Cortex of kidney (tissue), 1 donor: ENCODE data around the gene NOM1.
"Not testable (repeated sequence)": the region's sequence is repeated elsewhere in the genome, so short reads cannot be mapped to it uniquely, and the experiment has no call there.

Experiments
- DNase-seq: peaks from one replicate; lab custom pipeline; 2025; lab: John Stamatoyannopoulos, UW

The NOM1 gene, protein sequence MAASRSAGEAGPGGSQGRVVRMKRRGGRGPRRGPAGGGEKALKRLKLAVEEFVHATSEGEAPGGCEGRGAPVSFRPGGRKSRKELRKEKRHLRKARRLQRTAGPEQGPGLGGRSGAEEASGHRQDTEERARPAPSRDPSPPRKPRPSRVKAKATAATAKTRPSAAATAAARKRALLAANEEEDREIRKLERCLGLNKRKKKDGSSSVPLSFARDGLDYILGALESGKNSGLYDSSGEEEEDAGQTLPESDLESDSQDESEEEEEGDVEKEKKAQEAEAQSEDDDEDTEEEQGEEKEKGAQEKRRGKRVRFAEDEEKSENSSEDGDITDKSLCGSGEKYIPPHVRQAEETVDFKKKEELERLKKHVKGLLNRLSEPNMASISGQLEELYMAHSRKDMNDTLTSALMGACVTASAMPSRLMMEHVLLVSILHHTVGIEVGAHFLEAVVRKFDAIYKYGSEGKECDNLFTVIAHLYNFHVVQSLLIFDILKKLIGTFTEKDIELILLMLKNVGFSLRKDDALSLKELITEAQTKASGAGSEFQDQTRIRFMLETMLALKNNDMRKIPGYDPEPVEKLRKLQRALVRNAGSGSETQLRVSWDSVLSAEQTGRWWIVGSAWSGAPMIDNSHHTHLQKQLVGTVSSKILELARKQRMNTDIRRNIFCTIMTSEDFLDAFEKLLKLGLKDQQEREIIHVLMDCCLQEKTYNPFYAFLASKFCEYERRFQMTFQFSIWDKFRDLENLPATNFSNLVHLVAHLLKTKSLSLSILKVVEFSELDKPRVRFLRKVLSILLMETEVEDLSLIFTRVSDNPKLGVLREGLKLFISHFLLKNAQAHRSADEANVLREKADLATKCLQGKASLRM

DNA sequence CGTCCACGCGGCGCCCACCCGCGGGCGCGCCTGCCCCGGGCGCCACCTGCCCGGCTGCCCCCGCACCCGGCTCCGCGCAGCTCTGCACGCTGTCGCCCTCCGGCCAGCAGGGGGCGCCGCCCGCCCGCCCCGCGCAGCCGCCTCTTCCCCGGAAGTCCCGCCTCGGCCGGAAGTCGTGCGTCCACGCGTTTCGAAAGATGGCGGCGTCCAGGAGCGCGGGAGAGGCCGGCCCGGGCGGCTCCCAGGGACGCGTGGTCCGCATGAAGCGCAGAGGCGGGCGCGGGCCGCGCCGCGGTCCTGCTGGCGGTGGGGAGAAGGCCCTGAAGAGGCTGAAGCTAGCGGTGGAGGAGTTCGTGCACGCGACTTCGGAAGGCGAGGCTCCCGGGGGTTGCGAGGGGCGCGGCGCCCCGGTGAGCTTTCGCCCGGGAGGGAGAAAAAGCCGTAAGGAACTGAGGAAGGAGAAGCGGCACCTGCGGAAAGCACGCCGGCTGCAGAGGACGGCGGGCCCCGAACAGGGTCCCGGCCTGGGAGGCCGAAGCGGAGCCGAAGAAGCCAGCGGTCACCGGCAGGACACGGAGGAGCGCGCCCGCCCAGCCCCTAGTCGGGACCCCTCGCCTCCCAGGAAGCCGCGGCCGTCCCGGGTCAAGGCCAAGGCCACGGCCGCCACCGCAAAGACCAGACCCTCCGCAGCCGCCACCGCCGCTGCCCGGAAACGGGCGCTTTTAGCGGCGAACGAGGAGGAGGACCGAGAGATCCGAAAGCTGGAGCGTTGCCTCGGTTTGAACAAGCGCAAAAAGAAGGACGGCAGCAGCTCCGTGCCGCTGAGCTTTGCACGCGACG, at the start of gene NOM1:
TSS of gene NOM1 (plus strand) at position 172 of the 840 bp plus-strand sequence. CDS start at position 198, 26 bp downstream.
- DNase-seq = no peak

DNA sequence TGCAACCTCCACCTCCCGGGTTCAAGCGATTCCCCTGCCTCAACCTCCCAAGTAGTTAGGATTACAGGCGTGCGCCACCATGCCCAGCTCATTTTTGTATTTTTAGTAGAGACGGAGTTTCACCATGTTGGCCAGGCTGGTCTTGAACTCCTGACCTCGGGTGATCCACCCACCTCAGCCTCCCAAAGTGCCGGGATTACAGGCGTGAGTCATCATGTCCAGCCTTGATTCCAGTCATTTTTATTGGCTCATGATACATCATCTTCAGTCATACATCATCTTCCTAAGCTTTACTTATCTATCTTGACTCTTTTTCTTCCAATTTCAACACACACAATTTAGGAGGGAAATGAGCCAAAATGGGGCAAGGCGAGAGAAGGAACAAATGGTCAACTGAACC, 49.4 kb upstream of the NOM1 start:
- not testable (repeated sequence) for DNase-seq

DNA sequence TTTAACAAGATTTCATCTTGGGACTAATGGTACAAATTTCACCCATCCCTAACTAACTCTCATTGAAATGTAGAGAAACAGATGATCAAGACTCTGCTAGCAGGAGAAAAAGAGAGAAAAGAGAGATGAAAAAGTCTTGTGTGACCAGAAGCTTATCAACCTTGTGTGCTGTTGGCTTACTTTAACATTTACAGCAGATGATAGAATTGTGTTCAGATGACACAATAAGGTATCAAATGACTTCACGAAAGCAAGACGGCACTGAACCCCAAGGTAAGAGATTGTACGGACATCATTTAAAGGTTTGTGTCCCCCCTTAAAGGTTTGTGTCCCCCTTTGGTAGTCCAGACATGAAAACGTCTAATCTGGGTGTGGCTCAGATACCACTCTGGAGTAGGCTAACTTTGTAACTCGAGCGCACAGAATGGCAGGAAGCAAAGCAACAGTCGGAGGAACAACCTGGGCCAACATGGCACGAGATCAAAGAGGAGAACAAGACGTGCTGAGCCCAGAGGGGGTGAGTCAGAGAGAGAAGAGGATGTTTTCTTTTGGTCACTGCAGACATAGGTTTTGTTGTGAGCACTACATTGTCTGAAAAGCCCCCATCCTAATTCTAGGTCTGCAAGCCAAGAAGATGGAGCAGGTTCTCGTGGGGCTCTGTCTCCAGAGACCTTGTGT, 46.1 kb upstream of the NOM1 start:
- DNase-seq = no peak

DNA sequence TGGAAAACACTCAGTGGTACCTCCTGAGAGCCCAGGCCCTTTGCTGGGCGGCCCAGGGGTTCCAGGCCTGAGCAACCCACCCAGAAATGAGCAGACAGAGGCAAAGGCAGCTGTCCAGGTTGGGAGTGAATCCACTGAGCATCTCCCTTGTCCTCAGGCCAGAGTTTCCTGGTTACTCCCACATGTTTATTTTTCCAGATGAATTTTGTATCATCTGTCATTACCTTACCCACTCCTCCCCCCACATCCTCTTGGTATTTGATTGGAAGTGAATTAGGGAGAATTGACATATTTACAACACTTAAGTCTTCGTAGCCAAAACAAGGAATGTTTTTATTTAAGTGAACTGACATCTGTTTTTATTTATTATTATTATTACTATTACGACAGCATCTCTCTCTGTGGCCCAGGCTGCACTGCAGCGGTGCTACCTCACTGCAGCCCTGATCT, 43.3 kb upstream of the NOM1 start:
- no peak for DNase-seq

DNA sequence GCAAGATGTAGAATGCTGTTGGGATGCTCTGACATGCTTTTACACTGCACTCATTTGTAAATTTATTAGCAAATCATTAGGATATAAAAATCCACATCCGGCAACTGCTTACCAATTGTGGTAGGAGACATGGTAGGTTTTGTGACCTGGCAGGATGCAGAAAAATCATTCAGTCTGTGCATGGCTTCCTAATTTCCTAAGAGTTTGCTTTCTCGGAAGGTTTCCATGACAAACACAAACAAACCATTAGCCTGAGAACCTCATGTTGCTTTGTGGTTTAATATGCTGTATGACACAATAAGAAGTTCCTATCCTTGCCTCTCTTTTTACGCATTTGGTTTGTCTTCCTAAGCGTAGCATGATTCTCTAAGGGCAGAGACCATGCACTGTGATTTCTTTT, 41.9 kb upstream of the NOM1 start:
- no peak for DNase-seq

DNA sequence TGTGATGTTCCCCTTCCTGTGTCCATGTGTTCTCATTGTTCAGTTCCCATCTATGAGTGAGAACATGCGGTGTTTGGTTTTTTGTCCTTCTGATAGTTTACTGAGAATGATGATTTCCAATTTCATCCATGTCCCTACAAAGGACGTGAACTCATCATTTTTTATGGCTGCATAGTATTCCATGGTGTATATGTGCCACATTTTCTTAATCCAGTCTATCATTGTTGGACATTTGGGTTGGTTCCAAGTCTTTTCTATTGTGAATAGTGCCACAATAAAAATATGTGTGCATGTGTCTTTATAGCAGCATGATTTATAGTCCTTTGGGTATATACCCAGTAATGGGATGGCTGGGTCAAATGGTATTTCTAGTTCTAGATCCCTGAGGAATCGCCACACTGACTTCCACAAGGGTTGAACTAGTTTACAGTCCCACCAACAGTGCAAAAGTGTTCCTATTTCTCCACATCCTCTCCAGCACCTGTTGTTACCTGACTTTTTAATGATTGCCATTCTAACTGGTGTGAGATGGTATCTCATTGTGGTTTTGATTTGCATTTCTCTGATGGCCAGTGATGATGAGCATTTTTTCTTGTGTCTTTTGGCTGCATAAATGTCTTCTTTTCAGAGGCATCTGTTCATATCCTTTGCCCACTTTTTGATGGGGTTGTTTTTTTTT, 39.8 kb upstream of the NOM1 start:
- not testable (repeated sequence) for DNase-seq

DNA sequence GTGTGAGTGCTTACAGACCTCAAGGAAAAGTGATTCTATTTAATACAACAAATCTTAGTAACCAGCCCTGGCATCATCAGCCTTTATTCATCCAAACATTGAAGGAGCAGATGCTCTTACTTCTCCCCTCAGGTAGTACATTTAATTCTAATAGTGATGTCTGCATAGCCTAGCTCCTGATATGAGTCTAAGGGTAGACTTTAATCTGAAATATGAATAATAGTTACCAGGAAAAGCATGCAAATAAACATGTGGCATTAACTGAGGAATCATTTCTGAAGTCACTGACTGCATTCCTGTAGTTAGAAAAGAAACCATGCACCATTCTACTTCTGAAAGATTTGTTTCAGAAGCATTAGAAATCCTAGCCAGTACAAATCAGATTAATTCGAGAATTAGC, 30.9 kb upstream of the NOM1 start:
- DNase-seq = no peak

DNA sequence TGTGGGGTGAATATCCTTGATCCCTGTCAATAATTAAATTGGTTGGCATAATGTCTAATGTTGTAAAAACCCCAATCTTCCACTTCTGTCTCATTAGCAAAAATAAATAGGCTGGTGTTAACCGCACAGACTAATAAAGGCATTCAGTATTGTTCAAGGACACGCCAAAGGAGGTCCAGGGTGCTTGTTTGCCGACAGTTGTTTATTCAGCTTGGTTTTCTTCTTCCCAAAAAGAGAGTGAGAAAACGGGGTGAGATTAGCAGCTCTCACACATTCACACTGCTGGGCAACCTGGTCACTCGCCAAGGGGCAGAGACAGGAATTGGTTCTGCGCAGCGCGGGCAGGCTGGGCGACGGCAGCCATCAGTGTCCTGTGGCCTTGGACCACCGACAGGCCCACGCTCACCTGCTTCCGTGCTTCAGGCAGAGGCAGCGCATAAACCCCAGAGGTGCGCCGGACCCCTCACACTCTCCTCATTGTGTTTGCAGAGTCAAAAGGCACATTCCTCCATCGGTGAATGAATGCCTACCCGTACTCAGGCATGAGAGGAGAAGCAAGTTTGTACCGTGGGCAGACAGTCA, 30.3 kb upstream of the NOM1 start:
- no peak for DNase-seq

DNA sequence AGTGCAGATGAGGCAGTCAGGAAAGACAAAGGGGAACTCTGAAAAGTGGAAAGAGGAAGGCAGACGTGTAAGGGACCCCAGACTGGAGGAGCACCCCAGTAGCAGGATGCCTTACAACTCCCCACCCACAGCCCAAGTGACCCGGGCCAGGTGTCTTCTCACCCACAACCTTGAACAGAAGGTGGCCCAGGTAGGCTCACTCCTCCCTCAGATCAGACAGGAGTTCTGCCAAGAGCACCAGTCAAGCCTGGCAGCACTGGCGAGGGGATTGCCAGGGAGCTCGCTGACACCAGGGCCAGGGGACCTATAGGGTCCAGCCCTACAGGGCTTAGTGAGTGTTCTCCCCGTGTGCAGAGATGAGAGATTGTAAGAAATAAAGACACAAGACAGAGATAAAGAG, 29.4 kb upstream of the NOM1 start:
- no peak for DNase-seq

DNA sequence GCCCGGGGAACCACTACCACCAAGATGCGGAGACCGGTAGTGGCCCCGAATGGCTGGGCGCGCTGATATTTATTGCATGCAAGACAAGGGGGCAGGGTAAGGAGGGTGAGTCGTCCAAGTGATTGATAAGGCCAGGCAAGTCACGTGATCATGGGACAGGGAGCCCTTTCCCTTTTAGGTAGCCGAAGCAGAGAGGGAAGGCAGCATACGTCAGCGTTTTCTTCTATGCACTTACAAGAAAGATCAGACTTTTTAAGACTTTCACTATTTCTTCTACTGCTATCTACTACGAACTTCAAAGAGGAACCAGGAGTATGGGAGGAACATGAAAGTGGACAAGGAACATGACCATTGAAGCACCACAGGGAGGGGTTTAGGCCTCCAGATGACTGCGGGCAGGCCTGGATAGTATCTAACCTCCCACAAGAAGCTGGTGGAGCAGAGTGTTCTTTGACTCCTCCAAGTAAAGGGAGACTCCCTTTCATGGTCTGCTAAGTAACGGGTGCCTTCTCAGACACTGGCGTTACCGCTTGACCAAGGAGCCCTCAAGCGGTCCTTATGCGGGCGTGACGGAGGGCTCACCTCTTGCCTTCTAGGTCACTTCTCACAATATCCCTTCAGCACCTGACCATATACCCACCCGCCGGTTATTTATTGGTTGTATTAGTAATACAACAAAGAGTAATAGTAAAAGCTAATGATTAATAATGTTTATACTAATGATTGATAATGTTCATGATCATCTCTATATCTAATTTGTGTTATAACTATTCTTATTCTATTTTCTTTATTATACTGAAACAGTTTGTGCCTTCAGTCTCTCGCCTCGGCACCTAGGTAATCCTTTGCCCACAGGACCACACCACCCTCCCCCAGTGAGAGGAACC, 28.8 kb upstream of the NOM1 start:
- not testable (repeated sequence) for DNase-seq

DNA sequence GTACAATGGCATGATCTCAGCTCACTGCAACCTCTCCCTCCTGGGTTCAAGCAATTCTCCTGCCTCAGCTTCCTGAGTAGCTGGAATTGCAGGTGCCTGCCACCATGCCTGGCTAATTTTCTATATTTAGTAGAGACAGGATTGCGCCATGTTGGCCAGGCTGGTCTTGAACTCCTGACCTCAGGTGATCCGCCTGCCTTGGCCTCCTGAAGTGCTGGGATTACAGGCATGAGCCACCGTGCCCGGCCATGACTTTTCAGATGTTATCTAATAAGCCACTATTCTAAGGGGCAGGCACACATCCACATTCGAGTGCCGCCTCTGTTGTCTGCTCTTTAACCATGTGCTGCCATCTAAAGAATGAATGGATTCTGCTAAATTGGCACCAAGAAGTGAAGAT, 27.2 kb upstream of the NOM1 start:
- DNase-seq = not testable (repeated sequence)

DNA sequence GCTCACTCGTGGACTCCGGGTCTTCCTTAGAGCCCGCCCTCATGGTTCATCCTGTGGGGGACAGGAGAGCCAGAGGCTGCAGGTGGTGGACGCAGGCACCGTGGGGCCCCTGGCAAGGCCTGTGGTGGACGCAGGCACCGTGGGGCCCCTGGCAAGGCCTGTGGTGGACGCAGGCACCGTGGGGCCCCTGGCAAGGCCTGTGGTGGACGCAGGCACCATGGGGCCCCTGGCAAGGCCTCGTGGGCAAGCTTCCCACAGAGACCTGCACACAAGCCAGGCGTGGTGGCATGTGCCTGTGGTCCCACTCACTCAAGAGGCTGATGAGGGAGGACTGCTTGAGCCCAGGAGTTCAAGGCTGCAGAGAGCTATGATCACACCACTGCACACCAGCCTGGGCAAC, 23.7 kb upstream of the NOM1 start:
- DNase-seq = not testable (repeated sequence)

DNA sequence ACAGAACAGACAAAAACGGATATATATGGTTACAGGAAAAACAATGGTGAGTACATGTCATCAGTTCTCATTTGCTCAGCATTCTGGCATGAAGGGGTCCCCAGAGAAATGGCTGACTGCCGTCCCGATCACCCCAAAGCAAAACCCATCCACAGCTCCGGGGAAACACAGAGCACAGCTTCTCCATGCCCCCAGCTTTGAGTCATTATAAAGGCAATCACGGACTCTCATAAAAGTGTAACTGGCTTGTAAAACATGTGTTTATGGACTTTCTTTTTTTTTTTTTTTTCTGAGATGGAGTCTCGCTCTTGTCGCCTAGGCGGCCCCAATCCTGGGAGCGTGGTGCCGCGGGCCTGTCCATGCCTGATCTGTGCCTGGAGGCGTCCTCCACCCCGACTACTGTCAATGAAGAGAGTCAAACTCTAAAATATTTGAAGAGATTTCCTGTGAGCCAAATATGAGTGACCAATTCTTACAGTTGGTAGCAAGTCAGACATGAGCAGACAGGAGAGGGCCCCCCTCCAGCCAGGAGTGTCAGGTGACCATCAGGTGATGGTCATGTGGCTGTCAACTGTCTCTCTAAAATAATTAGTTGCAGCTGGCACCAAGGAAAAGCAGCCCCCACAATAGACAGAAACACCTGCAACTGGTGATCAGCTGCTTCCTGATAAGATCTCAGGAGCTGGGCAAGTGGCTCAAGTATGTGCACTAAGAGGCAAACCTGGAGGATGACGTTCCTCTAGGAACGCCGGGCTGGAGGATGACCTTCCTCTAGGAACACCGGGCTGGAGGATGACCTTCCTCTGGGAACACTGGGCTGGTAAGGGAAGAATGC, 21.7 kb upstream of the NOM1 start:
- no peak for DNase-seq

DNA sequence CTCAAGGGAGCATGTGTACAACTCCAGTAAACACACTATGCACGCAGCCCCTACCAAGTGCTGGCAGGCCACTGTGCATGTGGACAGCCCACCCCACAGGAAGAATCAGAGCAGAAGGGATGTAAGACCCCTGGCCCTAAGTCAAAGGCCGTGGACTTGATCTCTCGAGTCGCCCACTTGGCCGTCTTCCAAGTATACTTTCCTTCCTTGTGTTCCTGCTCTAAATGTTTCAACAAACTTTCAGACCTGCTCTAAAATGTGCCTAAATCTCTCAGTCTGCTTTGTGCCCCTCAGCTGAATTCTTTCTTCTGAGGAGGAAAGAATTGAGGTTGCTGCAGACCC, 21.1 kb upstream of the NOM1 start:
- no peak for DNase-seq

DNA sequence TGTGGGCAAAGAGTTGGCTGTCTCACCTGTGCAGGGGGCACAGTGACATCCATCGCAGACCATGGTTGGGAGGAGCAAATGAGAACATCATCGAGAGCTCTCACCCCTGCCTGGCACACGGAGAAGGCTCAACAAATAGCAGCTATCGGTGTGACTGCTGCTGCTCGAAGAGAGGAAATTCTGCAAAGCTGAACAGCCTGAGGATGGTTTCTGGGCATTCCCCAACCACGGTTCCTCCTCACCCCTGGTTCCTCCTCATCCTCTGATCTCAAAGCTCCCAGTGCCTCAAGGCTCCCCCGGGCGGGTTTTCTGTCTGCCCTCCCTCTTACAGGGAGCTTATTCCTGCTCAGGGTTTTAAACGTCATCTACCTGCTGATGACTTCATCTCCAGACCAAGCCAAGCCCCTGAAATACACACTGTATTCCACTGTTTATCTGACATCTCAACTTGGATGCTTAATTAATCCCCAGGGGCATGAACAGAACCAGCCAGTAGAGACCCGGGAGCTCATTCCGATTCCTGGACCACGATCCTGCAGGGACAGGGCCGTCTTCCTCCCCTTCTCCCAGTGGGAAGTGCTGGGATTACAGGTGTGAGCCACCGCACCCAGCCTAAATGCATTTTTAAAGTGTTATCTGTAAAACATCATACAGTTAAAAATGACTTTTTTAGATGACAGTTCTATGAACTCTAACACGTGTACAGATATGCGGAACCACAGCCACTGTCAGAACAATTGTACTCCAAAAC, 19.5 kb upstream of the NOM1 start:
- no peak for DNase-seq

DNA sequence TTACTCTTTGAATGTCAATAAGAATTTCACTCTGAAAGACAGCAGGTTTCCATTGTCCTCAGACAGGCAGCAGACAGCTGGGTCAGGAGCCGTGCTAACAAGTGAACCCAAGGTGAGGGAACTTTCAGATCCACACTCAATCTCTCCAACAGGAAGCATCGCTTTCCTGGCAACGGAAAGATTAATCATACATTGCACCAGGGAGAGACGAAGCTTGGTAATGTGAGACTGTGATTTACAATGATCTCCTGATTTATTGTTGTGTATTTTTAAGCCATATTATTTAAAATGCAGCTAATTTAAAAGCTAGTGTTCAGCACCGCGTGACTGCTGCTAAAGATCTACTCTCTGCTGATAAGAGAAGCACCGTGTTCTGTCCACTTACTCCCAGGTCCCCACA, 17.5 kb upstream of the NOM1 start:
- DNase-seq = no peak

DNA sequence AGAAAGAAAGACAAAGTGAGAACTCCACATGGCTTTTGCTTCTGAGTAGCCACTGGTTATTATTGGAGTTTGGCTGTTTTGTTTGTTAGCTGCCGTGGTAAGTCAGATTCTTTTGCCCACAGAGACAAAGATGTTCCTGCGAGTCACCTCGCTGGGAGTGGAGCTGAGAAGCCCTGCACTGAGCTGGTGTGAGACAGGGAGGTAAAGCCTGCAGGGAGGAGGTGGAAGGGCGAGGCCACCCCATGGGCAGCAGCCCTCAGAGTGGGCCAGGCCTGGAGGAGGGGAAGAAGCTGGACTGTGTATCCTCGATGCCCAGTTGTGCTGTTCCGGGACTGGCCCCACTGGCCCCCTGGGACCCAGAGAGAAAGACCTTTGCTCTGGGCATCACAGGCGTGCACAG, 14.3 kb upstream of the NOM1 start:
- no peak for DNase-seq

DNA sequence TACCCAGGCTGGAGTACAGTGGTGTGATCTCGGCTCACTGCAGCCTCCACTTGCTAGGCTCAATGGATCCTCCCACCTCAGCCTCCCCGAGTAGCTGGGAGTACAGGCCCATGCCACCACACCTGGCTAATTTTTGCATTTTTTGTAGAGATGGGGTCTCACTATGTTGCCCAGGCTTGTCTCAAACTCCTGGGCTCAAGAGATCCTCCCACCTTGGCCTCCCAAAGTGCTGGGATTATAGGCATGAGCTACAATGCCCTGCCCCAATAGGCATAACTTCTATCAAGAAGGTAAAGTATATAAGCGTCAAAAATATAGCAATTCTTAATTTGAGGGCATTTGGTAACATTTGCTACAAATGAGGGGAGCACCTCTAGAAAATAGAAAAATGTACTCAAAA, 12.7 kb upstream of the NOM1 start:
- DNase-seq = not testable (repeated sequence)
